Measurements from ENCODE around the gene MED25. TPM values are rescaled to one million over a fixed set of nuclear protein-coding genes. Genes with fewer than 3 reads are reported as not detected.
A peak's percentile ranks its signal among the peaks of the same experiment; 100 is the strongest.

MED25 gene
- polyA plus RNA-seq, 4 donors = 26.7 to 58.7 (median 41.2) TPM

DNA sequence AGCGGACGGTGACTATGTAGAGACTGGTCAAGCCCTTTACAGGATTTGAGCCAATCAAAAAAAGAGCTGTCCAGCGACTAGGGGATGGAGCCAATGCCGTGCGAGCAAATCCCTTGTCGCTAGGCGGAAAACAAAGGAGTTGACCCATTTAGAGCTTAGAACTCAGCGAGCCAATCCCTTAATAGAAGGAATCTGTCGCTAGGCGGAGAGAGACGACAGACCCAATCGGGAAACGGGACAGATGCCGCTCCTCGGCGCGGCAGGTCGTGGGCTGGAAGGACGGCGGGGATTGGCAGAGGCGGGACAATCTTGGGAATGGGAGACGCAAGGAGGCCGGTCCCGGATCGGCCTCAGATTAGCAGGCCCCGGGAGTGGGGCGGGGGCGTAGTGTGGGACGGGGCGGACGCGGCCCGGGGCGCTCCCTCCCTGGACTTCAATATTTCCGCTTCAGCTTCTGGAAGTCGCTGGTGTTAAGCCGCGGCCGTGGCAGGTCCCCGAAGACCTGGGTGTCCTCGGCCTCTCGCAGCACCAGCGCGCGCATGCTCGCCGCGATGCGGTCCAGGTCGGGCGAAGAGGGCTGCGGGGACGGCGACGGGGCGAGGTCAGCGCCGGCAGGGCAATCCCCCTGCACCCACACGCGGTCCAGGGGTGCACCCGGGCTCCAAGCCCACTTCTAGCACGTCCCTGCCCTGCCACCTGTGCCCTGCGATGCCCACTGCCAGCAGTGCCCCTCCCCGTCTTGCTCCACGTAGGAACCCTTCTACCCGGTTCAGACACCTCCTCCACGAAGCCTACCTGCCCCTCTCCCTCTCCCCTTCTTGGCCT lies 51.6 kb downstream of the MED25 start:
- peak; percentile 99 to 100 for DNase-seq
- H3K9me3 ChIP-seq (ENCODE audit: control insufficient read depth in 2 of 2, insufficient read depth in 1 of 2, low read depth in 1 of 2, low read length in 1 of 2) = peaks cover 0 to 4% of the 10 kb centered on the region in 2 donors
- peak overlapping the region; percentile 38 to 52 (median 51) for H3K4me3 ChIP-seq (ENCODE audit: low read depth in 1 of 3, low read length in 3 of 3)
- 1% methylated on average over 53 to 67 of the region's 67 CpGs for WGBS, 3 donors
- peak overlapping the region; percentile 81 to 94 (median 87) for H3K27ac ChIP-seq (ENCODE audit: low read depth in 1 of 3, low read length in 2 of 3)
- peak; percentile 98 for FAIRE-seq
- no peaks in the 10 kb centered on the region for H3K27me3 ChIP-seq (ENCODE audit: control insufficient read depth in 3 of 3, insufficient read depth in 3 of 3, low read length in 3 of 3)
- peaks cover 0 to 43% (median 2%) of the 10 kb centered on the region in 3 donors for H3K36me3 ChIP-seq (ENCODE audit: control insufficient read depth in 3 of 3, insufficient read depth in 2 of 3, low read depth in 1 of 3, low read length in 3 of 3)
- H3K4me1 ChIP-seq (ENCODE audit: control insufficient read depth in 3 of 3, insufficient read depth in 2 of 3, low read depth in 1 of 3, low read length in 2 of 3) = peaks cover 3 to 35% (median 6%) of the 10 kb centered on the region in 3 donors

DNA sequence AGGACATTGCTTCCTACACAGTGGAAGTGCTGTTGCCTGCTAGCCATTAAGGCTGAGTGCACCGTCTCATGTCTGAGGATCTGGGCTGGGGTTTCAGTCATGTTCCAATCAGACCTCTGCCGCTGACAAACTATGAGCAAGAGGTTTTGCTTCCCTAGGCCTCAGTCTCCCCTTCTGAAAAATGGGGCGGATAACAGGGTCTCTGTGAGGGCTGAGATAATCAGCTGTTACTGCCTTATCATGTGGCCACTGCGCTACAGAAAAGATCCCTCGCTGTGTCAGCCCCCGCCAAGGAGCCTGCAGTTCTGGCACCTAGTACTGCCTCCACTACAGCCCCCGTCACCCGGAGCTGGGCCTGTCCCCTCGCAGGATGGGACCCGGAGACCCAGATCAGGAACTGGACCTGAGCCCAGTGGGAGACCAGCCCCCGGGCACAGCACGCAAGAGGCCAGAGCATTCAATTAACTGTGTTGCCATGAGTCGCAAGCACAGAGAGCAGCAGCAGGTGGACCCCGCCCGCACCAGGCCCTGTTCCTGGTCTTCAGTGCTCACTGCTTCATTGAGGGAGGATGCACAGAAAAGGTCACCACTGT lies 52.3 kb downstream of the MED25 start:
- Histone ChIP-seq H3K27me3 (ENCODE audit: control insufficient read depth in 3 of 3, insufficient read depth in 3 of 3, low read length in 3 of 3) (no peaks in the 10 kb centered on the region), H3K4me3 (ENCODE audit: low read depth in 1 of 3, low read length in 3 of 3) (peak overlapping the region in 2 of 3 donors; percentile 51 to 52), H3K27ac (ENCODE audit: low read depth in 1 of 3, low read length in 2 of 3) (peak overlapping the region; percentile 81 to 93 (median 87)), H3K4me1 (ENCODE audit: control insufficient read depth in 3 of 3, insufficient read depth in 2 of 3, low read depth in 1 of 3, low read length in 2 of 3) (peaks cover 2 to 38% (median 5%) of the 10 kb centered on the region in 3 donors), H3K36me3 (ENCODE audit: control insufficient read depth in 3 of 3, insufficient read depth in 2 of 3, low read depth in 1 of 3, low read length in 3 of 3) (peaks cover 0 to 38% (median 0%) of the 10 kb centered on the region in 3 donors), H3K9me3 (ENCODE audit: control insufficient read depth in 2 of 2, insufficient read depth in 1 of 2, low read depth in 1 of 2, low read length in 1 of 2) (peaks cover 0 to 4% of the 10 kb centered on the region in 2 donors)
- FAIRE-seq (no peak), DNase-seq (no peak)
- 77 to 79% (median 78%) methylated on average over 15 of the region's 15 CpGs for WGBS, 3 donors

DNA sequence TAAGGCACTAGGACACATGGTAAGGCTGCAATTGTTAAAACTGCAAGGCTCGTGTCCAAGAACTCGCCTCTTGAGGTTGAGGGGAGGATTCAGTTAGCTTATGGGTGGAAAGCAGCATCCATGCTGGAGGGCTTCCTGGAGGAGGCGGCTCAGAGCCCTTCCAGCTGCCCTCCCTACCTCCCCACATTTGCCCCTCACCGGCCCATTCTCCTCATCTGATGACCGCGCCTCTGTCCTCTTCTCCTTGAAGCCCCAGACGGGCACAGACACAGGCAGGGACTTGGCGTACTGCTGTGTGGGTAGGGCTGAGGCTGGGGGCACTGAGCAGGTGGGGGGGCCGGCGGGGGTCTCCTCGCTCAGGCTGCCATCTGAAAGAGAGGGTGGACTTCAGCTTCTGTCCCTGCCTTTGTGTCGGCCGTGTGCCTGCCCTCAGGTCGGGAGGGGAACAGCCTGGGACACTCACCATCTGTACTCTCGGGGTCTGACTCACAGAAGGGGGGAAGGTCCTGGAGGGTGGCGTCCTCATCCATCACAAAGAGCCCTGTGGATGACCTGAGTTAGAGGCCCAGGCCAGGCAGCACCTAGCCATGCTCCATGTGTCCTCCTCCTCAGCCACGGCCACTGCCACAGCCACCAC lies 53.4 kb downstream of the MED25 start:
- H3K27ac ChIP-seq (ENCODE audit: low read depth in 1 of 3, low read length in 2 of 3) = no peak overlapping the region
- H3K36me3 ChIP-seq (ENCODE audit: control insufficient read depth in 3 of 3, insufficient read depth in 2 of 3, low read depth in 1 of 3, low read length in 3 of 3) = peaks cover 0 to 38% (median 0%) of the 10 kb centered on the region in 3 donors
- peaks cover 0 to 4% of the 10 kb centered on the region in 2 donors for H3K9me3 ChIP-seq (ENCODE audit: control insufficient read depth in 2 of 2, insufficient read depth in 1 of 2, low read depth in 1 of 2, low read length in 1 of 2)
- H3K27me3 ChIP-seq (ENCODE audit: control insufficient read depth in 3 of 3, insufficient read depth in 3 of 3, low read length in 3 of 3) = no peaks in the 10 kb centered on the region
- WGBS, 3 donors = 91 to 93% (median 92%) methylated on average over 16 to 17 of the region's 17 CpGs
- peaks cover 0 to 29% (median 4%) of the 10 kb centered on the region in 3 donors for H3K4me1 ChIP-seq (ENCODE audit: control insufficient read depth in 3 of 3, insufficient read depth in 2 of 3, low read depth in 1 of 3, low read length in 2 of 3)
- FAIRE-seq (no peak), DNase-seq (no peak)
- H3K4me3 ChIP-seq (ENCODE audit: low read depth in 1 of 3, low read length in 3 of 3) = no peak overlapping the region

DNA sequence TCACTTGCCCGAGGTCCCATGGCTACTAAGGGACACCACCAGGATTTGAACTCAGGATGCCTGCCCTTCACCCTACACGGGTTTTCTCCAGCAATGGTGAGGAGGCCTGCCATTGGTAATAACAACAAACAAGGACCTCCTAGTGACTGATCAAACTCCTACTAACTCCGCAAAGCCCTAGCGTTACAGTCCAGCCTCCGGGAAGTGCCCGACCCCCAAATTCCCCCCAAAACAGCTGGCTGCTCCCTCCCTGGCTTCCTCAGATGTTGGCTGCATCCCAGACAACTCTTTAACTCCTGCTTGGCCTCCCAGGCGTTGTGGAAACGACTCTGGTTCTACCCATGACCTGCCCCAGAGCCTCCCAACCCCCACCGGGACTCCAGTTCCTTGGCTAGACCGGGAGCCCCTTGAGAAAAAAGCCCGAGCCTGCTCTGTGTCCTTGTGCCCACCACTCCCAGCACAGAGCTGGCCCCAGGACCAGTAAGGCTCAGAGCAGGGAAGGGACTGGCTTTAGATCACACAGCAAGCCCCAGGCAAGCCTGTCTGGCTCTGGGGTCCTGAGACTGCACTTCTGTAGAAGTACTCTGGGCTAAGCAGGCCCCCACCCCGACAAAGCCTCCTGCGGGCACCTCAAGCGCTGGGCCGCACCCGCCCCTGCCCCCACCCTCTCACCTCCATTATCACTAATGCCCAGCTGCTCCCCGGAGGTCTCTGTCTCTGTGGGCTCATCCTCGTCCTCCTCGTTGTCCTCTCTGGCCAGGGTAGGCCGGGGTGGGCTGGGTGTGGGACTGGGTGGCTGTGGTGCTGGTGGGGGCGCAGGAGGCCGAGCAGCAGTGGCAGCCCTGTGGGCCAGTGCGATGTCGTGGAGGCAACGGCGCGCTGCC lies 54.4 kb downstream of the MED25 start:
- FAIRE-seq (no peak), DNase-seq (no peak)
- H3K27me3 ChIP-seq (ENCODE audit: control insufficient read depth in 3 of 3, insufficient read depth in 3 of 3, low read length in 3 of 3) = no peaks in the 10 kb centered on the region
- H3K4me3 ChIP-seq (ENCODE audit: low read depth in 1 of 3, low read length in 3 of 3) = no peak overlapping the region
- peaks cover 0 to 4% of the 10 kb centered on the region in 2 donors for H3K9me3 ChIP-seq (ENCODE audit: control insufficient read depth in 2 of 2, insufficient read depth in 1 of 2, low read depth in 1 of 2, low read length in 1 of 2)
- H3K36me3 ChIP-seq (ENCODE audit: control insufficient read depth in 3 of 3, insufficient read depth in 2 of 3, low read depth in 1 of 3, low read length in 3 of 3) = peaks cover 0 to 41% (median 0%) of the 10 kb centered on the region in 3 donors
- 87 to 90% (median 88%) methylated on average over 23 to 27 of the region's 27 CpGs for WGBS, 3 donors
- no peak overlapping the region for H3K27ac ChIP-seq (ENCODE audit: low read depth in 1 of 3, low read length in 2 of 3)
- peaks cover 0 to 26% (median 4%) of the 10 kb centered on the region in 3 donors for H3K4me1 ChIP-seq (ENCODE audit: control insufficient read depth in 3 of 3, insufficient read depth in 2 of 3, low read depth in 1 of 3, low read length in 2 of 3)

DNA sequence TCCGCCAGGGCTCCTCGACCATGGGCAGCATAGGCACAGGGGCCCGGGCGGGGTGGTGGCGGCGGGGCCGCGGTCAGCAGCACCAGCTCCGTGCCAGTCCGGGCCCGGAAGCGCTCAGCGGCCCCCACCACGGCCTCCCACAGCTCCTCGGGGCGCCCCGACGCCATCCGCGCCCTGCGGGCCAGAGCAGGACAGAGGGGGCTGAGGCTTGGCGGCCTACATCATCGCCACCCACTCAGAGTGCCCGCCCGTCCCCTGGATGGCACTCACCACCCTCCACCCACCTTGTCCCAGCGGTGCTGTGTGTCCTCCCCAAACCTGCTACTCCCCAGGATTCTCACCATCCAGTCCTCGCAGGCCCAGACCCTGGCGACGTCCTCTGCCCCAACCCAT lies 55.0 kb downstream of the MED25 start:
- no peaks in the 10 kb centered on the region for H3K27me3 ChIP-seq (ENCODE audit: control insufficient read depth in 3 of 3, insufficient read depth in 3 of 3, low read length in 3 of 3)
- DNase-seq (no peak), FAIRE-seq (no peak)
- H3K27ac ChIP-seq (ENCODE audit: low read depth in 1 of 3, low read length in 2 of 3) = no peak overlapping the region
- peaks cover 0 to 41% (median 0%) of the 10 kb centered on the region in 3 donors for H3K36me3 ChIP-seq (ENCODE audit: control insufficient read depth in 3 of 3, insufficient read depth in 2 of 3, low read depth in 1 of 3, low read length in 3 of 3)
- peaks cover 0 to 26% (median 4%) of the 10 kb centered on the region in 3 donors for H3K4me1 ChIP-seq (ENCODE audit: control insufficient read depth in 3 of 3, insufficient read depth in 2 of 3, low read depth in 1 of 3, low read length in 2 of 3)
- H3K9me3 ChIP-seq (ENCODE audit: control insufficient read depth in 2 of 2, insufficient read depth in 1 of 2, low read depth in 1 of 2, low read length in 1 of 2) = peaks cover 0 to 3% of the 10 kb centered on the region in 2 donors
- WGBS, 3 donors = 93 to 97% (median 94%) methylated on average over 13 to 29 of the region's 29 CpGs
- no peak overlapping the region for H3K4me3 ChIP-seq (ENCODE audit: low read depth in 1 of 3, low read length in 3 of 3)

DNA sequence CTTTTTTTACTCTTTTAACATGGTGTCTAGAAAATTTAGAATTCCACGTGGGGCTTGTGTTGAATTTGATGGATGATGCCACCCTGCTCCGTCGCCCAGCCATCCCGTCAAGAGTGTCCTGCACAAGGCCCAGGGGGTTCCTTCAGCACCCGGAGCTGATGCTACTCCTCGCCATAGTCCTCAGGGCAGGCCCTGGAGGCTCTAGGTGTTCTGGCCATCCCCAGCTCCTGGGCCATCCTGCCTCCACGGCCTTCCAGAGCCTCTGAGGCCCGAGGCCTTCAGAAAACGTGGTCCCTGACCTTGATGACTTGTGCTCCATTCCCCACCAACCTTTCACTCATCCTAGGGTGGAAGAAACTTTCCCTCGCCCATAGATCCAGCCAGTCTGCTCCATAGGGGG lies 55.7 kb downstream of the MED25 start:
- Histone ChIP-seq H3K27me3 (ENCODE audit: control insufficient read depth in 3 of 3, insufficient read depth in 3 of 3, low read length in 3 of 3) (no peaks in the 10 kb centered on the region), H3K36me3 (ENCODE audit: control insufficient read depth in 3 of 3, insufficient read depth in 2 of 3, low read depth in 1 of 3, low read length in 3 of 3) (peaks cover 0 to 45% (median 0%) of the 10 kb centered on the region in 3 donors), H3K9me3 (ENCODE audit: control insufficient read depth in 2 of 2, insufficient read depth in 1 of 2, low read depth in 1 of 2, low read length in 1 of 2) (no peaks in the 10 kb centered on the region), H3K4me1 (ENCODE audit: control insufficient read depth in 3 of 3, insufficient read depth in 2 of 3, low read depth in 1 of 3, low read length in 2 of 3) (peaks cover 0 to 24% (median 4%) of the 10 kb centered on the region in 3 donors), H3K4me3 (ENCODE audit: low read depth in 1 of 3, low read length in 3 of 3) (no peak overlapping the region), H3K27ac (ENCODE audit: low read depth in 1 of 3, low read length in 2 of 3) (no peak overlapping the region)
- DNase-seq (no peak), FAIRE-seq (no peak)
- WGBS, 3 donors = 88 to 94% (median 91%) methylated on average over 10 of the region's 10 CpGs

DNA sequence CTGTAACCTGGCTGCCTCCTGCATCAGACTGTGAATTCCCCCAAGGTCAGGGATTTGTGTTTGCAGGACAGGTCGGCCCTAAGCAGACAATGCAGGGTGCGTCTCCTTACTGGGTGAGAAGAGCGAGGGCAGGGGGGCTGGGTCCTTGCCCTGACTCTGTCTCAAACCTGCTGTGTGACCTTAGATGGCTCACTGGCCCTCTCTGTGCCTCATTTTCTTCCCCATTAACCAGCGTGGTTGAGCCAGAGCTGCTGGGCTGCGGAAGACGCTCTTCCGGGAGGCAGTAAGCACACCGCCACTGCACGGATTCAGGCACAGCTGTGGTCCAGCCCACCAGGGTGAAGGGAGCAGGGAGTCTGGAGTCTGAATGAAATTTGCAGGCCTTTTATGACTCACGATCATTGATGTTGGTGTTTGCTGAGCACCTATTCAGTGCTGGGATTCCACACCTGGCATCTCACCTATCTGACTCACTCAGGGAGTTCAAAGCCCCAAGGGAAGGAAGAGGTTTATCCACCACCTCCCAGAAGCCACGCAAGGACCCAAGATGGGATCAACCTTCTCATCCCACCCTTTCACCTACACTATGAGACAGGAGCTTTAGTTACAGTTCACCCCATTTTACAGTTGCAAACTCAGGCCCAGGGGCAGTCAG lies 56.5 kb downstream of the MED25 start:
- FAIRE-seq (no peak), DNase-seq (no peak)
- WGBS, 3 donors = 90 to 94% (median 93%) methylated on average over 11 of the region's 11 CpGs
- Histone ChIP-seq H3K4me3 (ENCODE audit: low read depth in 1 of 3, low read length in 3 of 3) (no peak overlapping the region), H3K9me3 (ENCODE audit: control insufficient read depth in 2 of 2, insufficient read depth in 1 of 2, low read depth in 1 of 2, low read length in 1 of 2) (no peaks in the 10 kb centered on the region), H3K4me1 (ENCODE audit: control insufficient read depth in 3 of 3, insufficient read depth in 2 of 3, low read depth in 1 of 3, low read length in 2 of 3) (peaks cover 0 to 24% (median 4%) of the 10 kb centered on the region in 3 donors), H3K36me3 (ENCODE audit: control insufficient read depth in 3 of 3, insufficient read depth in 2 of 3, low read depth in 1 of 3, low read length in 3 of 3) (peaks cover 0 to 53% (median 0%) of the 10 kb centered on the region in 3 donors), H3K27me3 (ENCODE audit: control insufficient read depth in 3 of 3, insufficient read depth in 3 of 3, low read length in 3 of 3) (no peaks in the 10 kb centered on the region), H3K27ac (ENCODE audit: low read depth in 1 of 3, low read length in 2 of 3) (no peak overlapping the region)
